GM19328 (cell line): ENCODE data around the gene NR1H2.
"Not testable (repeated sequence)": the region's sequence is repeated elsewhere in the genome, so short reads cannot be mapped to it uniquely, and the experiment has no call there.

Experiments used
- ATAC-seq: cut with Tn5 transposase; IDR thresholded peaks from one replicate; pipeline ENCODE4 v1.9.1; 2021; ENCODE audit warnings: mild to moderate bottlenecking, moderate library complexity; ENCODE audit not compliant: unreplicated experiment

Gene NR1H2

DNA sequence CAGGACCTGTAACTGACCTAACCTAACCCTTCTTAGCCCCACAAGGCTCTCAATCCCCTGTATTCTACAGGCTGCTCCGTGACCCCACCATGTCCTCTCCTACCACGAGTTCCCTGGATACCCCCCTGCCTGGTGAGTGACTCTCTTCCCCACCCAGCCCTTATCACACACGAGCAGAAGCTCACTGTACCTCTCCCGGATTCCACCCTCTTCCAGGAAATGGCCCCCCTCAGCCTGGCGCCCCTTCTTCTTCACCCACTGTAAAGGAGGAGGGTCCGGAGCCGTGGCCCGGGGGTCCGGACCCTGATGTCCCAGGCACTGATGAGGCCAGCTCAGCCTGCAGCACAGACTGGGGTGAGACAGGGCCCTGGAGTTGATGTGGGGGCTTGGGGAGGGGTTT lies 1.3 kb downstream of the NR1H2 start:
- ATAC-seq = no peak

DNA sequence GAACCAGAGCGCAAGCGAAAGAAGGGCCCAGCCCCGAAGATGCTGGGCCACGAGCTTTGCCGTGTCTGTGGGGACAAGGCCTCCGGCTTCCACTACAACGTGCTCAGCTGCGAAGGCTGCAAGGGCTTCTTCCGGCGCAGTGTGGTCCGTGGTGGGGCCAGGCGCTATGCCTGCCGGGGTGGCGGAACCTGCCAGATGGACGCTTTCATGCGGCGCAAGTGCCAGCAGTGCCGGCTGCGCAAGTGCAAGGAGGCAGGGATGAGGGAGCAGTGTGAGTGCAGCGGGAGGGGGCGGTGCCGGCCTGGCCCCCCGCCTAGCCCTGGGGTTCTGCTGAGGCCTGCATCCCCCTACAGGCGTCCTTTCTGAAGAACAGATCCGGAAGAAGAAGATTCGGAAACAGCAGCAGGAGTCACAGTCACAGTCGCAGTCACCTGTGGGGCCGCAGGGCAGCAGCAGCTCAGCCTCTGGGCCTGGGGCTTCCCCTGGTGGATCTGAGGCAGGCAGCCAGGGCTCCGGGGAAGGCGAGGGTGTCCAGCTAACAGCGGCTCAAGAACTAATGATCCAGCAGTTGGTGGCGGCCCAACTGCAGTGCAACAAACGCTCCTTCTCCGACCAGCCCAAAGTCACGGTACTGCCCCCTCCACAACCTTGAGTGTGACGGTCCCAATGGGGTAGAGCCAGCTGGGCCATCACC lies 2.1 kb downstream of the NR1H2 start:
- no peak for ATAC-seq

DNA sequence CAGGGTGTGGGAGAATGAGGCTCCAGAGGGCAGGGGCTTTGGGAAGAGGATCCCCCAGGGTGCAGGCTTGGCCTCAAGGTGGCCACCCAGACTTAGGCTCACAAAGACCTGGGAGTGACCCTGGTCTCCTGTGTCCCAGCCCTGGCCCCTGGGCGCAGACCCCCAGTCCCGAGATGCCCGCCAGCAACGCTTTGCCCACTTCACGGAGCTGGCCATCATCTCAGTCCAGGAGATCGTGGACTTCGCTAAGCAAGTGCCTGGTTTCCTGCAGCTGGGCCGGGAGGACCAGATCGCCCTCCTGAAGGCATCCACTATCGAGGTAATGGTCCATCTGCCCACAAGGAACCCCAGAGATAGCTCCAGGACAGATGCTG lies 2.6 kb downstream of the NR1H2 start:
- no peak for ATAC-seq

GRCh38 chr19:50379602-50380001 lies 3.3 kb downstream of the NR1H2 start:
- ATAC-seq = no peak

DNA sequence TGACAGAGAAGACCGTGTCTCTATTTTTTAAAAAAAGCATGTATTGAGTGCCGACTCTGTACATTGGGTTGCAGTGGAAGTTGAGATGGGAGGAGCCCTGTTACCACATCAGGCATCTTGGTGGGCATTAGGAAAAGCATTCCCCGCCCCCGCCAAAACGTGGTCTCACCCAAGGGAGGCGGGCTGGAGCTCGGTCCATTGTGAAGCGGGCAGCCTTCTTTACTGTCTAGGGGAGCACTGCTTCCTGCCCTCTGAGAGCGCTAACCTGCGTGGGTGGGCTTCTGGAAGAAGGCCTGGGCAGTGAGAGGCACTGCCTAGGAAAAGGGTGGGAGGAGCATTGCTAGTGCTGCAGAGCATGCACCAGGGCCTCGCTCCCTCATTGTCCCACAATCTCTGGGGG lies 3.9 kb downstream of the NR1H2 start:
- no peak for ATAC-seq

DNA sequence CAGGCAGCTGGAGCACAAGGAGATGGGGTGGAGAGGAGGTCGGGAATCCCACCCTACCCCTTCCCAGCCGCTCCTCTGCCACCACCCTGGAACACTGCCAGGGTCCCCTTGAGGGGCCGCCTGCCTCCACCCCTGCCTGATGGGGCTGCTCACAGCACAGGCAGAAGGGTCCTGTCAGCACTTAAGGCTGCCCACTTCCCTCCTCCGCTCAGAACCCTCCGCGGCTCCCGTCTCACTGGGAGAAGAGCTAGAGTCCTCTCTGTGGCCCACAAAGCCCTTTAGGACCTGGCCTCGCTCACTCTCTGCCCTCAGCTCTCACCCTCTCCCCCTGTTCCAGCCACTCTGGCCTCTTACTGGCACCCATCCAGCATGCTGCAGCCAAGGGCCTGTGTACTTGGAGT lies 4.5 kb downstream of the NR1H2 start:
- ATAC-seq = no peak

- ATAC-seq = no peak
Observed at GRCh38 chr19:50381881-50382729, 5.8 kb downstream of the NR1H2 start.

DNA sequence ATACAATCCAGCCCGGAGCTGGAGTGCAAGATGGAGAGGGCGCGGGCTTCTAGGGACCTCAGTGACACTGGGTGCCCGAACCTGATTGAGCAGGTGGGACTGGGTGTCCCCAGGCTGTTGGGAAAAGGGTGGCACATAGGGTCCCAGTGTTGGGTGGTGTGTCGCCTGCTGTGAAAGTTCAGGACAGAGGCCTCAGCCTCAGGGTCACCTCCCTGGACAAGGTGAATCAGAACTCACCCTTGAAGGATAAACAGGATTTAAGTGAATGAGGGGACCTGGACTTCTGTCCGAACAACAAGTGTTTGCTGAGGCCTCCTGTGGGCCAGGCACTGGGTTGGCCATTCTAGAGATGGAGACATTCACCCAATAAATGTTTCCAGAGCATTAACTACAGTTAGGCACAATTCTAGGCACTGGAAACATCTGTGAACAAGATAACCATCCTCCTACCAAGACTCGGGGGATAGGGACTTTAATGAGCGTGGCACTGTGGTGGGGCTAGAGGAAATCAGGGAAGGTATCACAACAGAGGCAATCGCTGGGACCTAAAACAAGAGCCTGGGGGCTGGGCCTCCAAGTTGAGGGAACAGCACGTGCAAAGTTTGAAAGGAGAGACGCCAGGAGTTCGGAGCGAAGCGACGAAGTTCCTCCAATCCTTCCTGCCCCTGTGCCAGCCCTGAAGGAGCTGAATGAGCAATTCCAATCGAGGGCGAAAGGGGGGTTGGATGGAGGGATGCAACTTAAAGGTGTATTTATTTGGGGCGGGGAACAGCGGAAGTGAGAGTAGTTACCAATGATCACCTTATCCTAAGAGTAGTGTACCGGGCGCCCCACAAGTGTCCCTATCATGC lies 7.0 kb downstream of the NR1H2 start:
- ATAC-seq = peak; percentile 15

DNA sequence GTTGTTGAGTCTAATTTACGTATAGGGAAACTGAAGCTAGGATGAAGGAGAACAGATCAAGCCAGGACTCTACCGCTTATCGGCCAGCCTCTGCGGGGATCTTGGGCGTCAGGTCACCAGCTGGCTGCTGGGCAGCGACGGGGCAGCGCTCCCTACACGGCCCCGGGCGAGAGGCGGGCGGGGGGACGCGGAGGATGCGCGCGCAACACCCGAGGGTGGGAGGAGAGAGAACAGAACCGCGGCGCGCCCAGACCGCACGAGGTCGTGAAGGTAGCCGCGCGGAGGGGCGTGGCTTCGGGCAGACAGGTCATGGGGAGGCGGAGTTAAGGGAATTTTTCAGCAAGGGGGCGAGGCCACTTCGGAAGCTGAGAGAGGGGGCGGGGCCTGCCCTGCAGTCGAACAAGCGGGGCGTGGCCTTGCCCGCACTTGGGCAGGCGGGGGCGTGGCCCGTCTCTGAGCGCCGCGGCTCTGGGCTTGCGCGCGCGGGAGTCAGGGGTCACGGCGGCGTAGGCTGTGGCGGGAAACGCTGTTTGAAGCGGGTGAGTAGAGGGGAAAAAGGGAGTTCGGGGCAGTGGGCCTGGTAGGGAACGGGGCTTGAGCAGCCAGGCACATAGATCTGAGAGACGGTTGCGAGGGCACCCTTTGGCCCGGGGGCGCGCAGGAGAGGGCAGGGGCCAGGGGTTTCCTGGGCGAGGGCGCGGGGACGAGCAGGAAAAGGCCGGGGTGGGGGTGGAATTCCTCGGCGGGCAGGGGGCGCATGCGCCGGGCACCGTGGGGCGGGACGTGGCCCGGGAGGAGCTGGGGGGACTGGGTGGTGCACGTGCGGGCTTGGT lies 7.8 kb downstream of the NR1H2 start, which contains the start of gene POLD1:
POLD1 (plus strand) TSS at position 496 of the 833 bp plus-strand sequence. CDS start 14,505 bp downstream, outside the sequence.
- peak; percentile 79 for ATAC-seq

DNA sequence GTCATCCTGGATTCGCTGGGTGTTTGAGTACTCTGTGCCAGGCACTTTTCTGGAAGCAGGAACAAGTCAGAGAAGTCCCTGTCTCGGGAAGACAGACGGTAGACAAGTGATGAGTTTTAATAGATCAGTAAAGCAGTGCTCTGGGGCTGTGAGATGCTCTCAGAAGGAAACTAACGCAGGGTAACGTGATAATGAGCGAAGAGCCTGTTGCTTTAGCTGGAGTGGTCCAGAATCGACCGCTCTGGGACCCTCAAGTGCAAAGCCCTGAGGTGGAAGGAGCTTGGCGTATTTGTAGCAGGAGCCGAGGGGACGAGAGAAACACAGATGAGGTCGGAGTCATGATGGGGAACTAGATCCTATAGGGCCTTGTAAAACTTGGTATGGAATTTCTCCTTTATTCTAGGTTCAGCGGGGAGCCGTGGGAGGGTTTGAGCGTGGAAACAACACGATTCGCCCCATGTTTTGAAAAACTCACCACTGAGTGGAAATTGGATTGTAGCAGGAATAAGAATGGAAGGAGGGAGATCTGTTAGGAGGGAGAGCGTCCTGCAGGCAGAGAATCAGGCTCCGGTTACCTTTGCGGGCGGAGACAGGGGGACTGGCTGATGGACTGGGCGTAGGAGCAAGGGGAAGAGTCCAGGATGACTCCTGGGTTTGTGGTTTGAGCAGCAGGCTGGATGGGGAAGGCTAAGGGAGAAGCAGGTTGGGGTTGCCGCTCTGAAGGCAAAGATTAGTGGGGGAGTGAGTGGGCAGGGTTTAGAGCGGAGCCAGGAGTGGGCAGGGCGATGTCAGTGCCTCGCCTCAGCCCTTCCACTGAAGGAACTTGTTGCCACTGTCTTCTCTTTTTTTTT lies 8.7 kb downstream of the NR1H2 start:
- no peak for ATAC-seq

DNA sequence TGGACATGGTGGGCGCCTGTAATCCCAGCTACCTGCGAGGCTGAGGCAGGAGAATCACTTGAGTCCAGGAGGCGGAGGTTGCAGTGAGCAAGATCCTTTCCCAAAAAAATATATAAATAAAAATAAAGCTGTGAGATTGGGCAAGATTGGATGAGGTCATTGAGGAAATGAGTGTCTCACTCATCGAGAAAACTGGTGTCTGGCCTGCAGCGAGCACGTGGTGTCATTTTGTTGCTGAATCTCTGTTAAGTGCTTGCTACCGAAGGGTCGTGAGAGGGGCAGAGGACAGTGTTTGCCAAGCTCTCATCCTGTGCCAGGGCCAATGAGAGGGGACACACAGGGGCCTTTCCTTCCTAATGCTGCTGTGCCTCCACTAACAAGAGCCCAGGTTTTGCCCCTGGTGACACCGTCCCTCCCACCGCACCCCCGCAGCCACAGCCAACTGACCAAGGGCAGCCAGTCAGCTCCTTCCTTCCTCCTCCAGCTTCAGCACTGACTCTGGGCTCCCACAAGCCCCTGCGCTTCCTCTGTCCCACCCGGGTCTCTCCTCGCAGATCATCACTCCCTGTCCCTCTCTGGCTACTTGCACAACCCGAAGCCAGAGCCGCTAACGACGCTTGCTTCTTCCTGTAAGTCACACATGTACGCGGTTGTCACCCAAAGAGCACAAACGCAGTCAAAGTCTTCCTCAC lies 11.1 kb downstream of the NR1H2 start:
- ATAC-seq = no peak

GRCh38 chr19:50387868-50388245 lies 11.6 kb downstream of the NR1H2 start:
- ATAC-seq = no peak

DNA sequence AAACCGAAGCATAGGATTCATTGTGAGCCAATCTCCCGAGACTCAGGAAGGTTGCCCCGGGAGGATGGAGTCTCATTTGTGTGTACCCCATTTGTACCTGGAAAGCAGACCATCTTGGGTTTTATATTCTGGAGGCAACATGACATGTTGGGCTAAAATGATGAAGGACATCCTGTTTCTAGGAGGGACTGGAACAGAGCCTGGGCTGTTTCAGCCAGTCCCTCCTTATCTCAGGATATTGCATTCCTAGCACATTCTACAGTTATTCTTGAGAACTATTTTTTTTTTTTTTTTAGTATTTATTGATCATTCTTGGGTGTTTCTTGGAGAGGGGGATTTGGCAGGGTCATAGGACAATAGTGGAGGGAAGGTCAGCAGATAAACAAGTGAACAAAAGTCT lies 14.0 kb downstream of the NR1H2 start:
- ATAC-seq = not testable (repeated sequence)

GRCh38 chr19:50390952-50391351 lies 14.7 kb downstream of the NR1H2 start:
- not testable (repeated sequence) for ATAC-seq

DNA sequence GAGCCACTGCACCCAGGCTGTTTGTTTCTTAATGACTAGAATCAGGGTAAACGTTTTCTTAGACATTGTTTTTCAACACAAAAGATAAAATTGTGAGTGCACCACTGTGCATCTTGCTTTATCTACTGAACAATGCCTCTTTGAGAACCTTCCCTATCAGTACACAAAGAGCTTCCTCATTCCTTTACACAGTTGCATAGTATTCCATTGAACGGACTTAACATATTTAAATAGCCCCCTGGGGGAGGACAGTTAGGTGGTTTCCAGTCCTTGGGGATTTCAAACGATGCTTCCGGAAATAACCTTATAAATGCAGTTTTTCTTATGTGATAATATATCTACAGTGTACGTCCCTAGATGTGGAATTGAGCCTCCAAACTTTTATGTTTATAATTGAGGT lies 16.5 kb downstream of the NR1H2 start:
- no peak for ATAC-seq

DNA sequence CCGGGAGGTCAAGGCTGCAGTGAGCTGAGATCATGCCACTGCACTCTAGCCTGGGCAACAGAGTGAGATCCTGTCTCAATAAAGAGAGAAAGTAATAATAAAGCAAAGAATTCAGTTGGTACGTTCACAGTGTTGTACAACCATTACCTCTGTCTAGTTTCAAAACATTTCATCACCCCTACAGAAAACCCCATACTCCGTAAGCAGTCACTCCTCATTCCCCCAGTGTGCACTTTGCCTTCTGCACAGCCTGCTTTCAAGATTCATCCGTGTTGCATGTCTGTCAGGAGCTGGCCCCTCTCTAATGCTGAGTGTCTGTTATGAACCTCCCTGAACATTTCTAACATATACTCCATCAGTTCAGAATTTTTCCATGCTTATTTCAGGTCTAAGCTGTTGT lies 17.3 kb downstream of the NR1H2 start:
- no peak for ATAC-seq

- no peak for ATAC-seq
Observed at GRCh38 chr19:50394017-50394416, 17.8 kb downstream of the NR1H2 start.

DNA sequence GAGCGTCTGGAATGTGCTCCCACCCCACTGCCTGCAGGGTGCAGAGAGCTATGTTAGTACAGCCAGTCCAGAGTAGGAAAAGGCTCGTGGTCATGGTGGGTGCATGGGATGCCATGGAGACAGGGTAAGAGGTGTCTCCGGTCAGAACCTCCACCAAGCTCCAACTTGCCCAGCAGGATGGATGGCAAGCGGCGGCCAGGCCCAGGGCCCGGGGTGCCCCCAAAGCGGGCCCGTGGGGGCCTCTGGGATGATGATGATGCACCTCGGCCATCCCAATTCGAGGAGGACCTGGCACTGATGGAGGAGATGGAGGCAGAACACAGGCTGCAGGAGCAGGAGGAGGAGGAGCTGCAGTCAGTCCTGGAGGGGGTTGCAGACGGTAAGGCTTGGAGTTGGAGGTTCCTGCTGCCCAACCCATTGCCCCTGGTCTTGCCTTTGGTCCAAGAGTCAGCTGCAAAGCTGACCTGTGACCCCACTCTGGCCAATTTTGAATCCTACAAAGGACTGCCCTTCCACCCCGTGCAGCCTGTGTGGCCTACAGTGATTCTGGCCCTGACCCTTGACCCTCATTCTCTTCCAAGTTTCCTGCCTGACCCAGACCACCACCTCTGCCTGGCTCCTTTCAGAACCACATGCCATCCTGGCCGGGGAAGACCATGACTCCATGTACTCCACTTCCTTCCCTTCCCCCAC lies 22.6 kb downstream of the NR1H2 start:
- no peak for ATAC-seq
